ENCODE data around the gene ZNF174.

DNA sequence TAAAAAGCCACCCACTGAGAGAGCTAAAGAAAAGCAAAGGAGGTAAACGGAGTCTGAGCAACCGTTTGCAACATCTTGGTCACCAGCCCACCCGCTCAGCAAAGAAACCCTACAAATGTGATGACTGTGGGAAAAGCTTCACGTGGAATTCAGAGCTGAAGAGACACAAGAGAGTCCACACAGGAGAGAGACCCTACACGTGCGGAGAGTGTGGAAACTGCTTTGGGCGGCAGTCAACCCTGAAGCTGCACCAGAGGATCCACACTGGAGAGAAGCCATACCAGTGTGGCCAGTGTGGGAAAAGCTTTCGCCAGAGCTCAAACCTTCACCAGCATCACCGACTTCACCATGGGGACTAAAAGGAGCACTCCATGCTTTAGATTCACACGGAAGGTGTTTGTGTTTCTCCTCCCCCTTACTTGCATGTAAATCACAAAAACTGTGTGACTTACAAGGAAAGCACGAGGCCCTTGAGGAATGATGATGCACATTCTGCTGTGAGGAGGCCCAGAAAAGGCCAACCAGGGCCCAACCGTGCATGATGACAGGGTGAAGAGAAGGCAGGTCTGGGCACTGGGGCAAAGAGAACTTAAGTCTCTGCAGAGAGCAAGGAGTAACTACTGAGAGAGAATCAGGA lies 7.7 kb downstream of the ZNF174 start:
- TF ChIP-seq, protein P1, sequence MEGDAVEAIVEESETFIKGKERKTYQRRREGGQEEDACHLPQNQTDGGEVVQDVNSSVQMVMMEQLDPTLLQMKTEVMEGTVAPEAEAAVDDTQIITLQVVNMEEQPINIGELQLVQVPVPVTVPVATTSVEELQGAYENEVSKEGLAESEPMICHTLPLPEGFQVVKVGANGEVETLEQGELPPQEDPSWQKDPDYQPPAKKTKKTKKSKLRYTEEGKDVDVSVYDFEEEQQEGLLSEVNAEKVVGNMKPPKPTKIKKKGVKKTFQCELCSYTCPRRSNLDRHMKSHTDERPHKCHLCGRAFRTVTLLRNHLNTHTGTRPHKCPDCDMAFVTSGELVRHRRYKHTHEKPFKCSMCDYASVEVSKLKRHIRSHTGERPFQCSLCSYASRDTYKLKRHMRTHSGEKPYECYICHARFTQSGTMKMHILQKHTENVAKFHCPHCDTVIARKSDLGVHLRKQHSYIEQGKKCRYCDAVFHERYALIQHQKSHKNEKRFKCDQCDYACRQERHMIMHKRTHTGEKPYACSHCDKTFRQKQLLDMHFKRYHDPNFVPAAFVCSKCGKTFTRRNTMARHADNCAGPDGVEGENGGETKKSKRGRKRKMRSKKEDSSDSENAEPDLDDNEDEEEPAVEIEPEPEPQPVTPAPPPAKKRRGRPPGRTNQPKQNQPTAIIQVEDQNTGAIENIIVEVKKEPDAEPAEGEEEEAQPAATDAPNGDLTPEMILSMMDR (IDR thresholded peaks at IDR 0.05): no peak
- no peak for TF ChIP-seq POLR2A (IDR thresholded peaks at IDR 0.05)
